Adipocyte (in vitro differentiated cells): ENCODE results near the gene LYPD5.
"Not testable (repeated sequence)": the region's sequence is repeated elsewhere in the genome, so short reads cannot be mapped to it uniquely, and the experiment has no call there.

Source experiments
- DNase-seq: peaks from one replicate; pipeline ENCODE4 v3.0.0-alpha.2; 2015; ENCODE audit warnings: low read depth
- H3K27me3 ChIP-seq: replicated peaks from 2 replicates; pipeline ENCODE4 v1.7.0; 2013; ENCODE audit warnings: mild to moderate bottlenecking, low read length, moderate library complexity; ENCODE audit not compliant: control insufficient read depth, insufficient read depth
- H3K36me3 ChIP-seq: 2 replicates; pipeline ENCODE4 v1.7.0; 2013; ENCODE audit warnings: low read length, mild to moderate bottlenecking, moderate library complexity; ENCODE audit not compliant: control insufficient read depth, insufficient read depth, severe bottlenecking
- H3K4me1 ChIP-seq: 2 replicates; pipeline ENCODE4 v1.7.0; 2013; ENCODE audit warnings: mild to moderate bottlenecking, low read length, moderate library complexity; ENCODE audit not compliant: control insufficient read depth, insufficient read depth
- H3K4me3 ChIP-seq: 2 replicates; pipeline ENCODE4 v1.7.0; 2013; ENCODE audit warnings: mild to moderate bottlenecking, low read length, moderate library complexity
- H3K9ac ChIP-seq: 2 replicates; pipeline ENCODE4 v1.7.0; 2013; ENCODE audit warnings: mild to moderate bottlenecking, low read length, moderate library complexity
- H3K9me3 ChIP-seq: 2 replicates; pipeline ENCODE4 v1.7.0; 2013; ENCODE audit warnings: mild to moderate bottlenecking, low read length, moderate library complexity; ENCODE audit not compliant: control insufficient read depth

The LYPD5 gene

DNA sequence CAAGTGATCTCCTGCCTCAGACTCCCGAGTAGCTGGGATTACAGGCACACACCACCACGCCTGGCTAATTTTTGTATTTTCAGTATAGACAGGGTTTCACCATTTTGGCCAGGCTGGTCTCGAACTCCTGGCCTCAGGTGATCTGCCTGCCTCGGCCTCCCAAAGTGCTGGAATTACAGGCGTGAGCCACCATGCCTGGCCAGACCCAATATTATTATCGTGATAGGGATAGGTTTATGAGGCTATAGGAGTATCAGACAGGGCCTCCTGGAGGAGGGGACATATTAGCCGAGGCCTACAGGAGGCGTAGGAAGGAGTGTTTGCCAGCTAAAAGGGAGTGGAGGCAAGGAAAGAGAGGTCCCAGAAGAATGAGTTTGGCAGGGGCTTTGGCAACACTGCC, 37.6 kb downstream of the LYPD5 start:
- H3K4me3 ChIP-seq, DNase-seq, H3K27me3 ChIP-seq, H3K9me3 ChIP-seq, H3K36me3 ChIP-seq: not testable (repeated sequence)
- Histone ChIP-seq H3K9ac (peak overlapping the region; percentile 19), H3K4me1 (peaks cover 43% of the 10 kb centered on the region)

DNA sequence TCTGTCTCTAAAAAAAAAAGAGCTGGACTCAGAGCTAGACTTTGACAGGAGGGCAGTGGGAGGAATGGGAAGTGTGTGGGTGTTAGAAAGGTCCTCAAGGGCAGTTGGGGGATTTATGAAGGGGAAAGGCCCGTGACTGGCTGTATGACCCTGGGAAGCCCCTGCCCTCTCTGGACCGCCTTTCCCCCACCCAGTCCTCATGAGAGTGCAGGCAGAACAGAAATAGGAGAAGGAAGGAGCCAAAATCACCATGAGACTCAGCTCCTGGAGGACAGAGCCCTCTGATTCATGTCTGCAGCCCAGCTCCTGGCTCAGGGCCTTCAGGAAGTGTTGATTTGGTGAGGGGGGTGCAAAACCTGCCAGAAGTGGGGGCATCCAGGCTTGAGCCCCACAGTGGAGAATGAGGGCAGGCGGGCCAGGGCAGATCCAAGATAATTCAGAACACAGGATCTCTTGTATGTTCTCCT, 38.7 kb downstream of the LYPD5 start:
- peak overlapping the region; percentile 8 for H3K4me3 ChIP-seq
- DNase-seq = peak; percentile 35
- no peaks in the 10 kb centered on the region for H3K9me3 ChIP-seq
- H3K4me1 ChIP-seq = peaks cover 45% of the 10 kb centered on the region
- peak overlapping the region; percentile 37 for H3K9ac ChIP-seq
- H3K36me3 ChIP-seq = no peaks in the 10 kb centered on the region
- no peaks in the 10 kb centered on the region for H3K27me3 ChIP-seq

DNA sequence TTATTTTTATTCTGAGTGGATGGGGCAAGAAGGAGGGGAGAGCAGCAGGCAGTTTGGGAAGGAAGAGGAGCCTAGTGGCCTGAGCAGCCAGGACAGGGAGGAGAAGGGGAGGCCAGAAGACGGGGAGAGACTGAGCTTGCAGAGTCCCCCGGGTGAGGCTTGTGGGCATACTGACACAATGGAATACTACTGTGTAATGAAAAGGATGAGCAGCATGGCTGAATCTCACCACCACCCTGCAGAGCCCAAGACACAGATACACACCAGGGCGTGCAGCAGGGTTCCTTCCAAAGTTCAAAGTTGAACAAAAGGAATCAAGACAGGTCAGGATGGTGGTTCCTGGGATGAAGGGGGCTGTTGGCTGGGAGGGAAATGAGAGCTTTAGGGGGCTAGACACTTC, 39.4 kb downstream of the LYPD5 start:
- H3K36me3 ChIP-seq = no peaks in the 10 kb centered on the region
- no peak for DNase-seq
- peaks cover 44% of the 10 kb centered on the region for H3K4me1 ChIP-seq
- H3K9ac ChIP-seq = no peak overlapping the region
- H3K9me3 ChIP-seq = no peaks in the 10 kb centered on the region
- no peaks in the 10 kb centered on the region for H3K27me3 ChIP-seq
- no peak overlapping the region for H3K4me3 ChIP-seq

DNA sequence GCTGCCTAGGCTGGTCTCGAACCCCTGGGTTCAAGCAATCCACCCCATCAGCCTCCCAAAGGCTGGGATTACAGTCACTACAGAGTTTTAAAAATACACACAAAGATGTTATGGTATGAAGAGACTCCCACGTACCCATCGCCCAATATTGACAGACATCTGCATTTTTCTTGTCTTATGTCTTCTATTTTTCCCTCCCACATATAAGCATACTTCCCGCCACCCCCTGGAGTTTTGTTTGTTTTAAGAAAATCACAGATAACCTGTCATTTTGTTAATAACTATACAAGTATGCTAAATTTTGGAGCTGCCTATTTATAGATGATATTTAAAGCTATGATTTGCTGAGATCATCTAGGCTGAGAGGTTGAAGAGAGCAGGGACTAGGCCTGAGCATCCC, 41.3 kb downstream of the LYPD5 start:
- no peaks in the 10 kb centered on the region for H3K9me3 ChIP-seq
- H3K4me1 ChIP-seq = peaks cover 62% of the 10 kb centered on the region
- H3K27me3 ChIP-seq = no peaks in the 10 kb centered on the region
- DNase-seq = no peak
- H3K9ac ChIP-seq = no peak overlapping the region
- no peaks in the 10 kb centered on the region for H3K36me3 ChIP-seq
- no peak overlapping the region for H3K4me3 ChIP-seq

DNA sequence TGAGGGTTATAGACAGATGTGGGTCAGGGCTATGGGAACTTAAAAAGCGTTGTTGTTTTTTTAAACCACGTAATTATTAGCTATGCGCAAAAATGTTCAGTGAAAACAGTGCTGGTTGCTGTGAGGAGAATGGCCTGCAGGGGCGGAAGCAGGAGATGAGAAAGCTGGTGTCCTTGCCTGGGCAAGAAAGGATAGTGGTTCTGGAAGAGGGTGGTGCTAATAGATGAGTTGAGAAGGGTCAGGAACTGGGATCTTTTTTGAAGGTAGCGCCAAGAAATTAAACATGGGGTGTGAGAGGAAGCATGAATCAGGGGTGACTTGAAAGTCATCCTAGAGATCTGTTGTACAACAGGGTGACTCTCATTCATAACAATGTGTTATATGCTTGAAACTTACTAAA, 42.7 kb downstream of the LYPD5 start:
- H3K27me3 ChIP-seq = no peaks in the 10 kb centered on the region
- DNase-seq = peak; percentile 63
- H3K4me3 ChIP-seq = no peak overlapping the region

DNA sequence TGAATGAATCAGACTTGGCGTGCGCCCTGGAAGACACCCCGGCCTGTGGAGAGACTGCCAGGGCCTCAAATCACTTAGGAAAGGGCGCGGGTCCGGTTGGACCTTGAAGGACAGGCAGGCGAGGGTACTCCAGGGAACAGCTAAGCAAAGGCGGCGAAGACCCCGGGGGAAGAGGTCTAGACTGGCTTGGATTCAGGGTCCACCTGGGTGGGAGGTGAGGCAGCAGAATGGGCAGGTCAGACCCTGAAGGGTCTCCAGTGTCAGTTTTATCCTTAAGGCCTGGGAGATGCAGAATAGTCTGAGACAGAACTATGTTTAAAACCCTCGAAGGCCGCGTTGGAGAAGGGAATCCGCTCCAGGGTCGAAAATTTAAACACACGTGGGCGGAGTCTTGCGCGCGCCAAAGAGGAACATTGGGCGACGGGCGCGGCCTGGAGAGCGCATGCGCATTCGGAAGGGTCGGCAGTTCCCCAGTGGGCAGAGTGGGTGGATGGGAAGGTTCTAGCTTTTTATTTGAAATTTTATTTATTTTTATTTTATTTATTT, 46.9 kb downstream of the LYPD5 start:
- Histone ChIP-seq H3K36me3 (peaks cover 2% of the 10 kb centered on the region), H3K4me3 (peak overlapping the region; percentile 93), H3K4me1 (peaks cover 69% of the 10 kb centered on the region), H3K27me3 (no peaks in the 10 kb centered on the region), H3K9me3 (no peaks in the 10 kb centered on the region), H3K9ac (peak overlapping the region; percentile 98)
- DNase-seq = peak; percentile 80

More for the DNA sequence above, 42.7 kb downstream of the LYPD5 start:
- H3K4me1 ChIP-seq = peaks cover 57% of the 10 kb centered on the region
- H3K9me3 ChIP-seq = no peaks in the 10 kb centered on the region
- no peaks in the 10 kb centered on the region for H3K36me3 ChIP-seq
- H3K9ac ChIP-seq = no peak overlapping the region

DNA sequence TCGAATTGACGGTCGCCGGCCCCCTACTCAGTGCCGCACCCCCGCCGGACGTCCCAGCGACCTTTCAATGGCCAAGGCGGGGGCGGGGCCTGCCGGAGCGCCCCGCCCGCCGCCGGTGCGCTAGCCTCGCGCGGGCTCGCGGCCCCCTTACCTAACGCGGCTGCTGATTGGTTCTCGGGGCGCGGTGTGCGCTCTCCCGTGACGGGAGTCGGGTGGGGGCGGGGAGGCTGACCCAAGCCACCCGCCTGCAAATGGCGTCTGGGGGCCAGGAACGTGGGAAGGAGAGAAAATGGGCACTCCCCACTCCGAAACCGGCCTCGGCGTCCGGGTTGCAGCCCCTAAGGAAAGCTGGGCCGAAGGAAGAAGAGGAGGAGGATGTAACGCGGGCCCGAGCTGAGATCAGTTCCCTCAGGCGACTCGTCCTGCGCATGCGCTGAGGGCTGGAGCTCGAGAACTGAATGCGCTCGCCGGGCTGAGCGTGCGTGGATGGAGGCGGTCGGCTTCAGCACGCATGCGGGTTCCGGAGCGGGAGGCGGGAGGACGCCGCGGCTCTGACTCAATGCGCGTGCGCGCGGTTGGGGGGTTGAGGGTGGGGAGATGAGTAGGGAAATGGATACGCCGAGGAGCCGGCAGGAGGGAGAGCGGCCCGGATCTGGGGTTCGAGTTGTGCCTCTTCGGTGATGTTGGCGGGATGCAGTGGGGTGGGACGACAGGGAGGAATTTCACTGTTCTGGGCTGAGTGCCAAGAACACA, 47.6 kb downstream of the LYPD5 start, which contains the start of gene SMG9:
SMG9 (minus strand) TSS at position 460 of the 753 bp plus-strand sequence. CDS start 4,221 bp downstream, outside the sequence.
- Histone ChIP-seq H3K36me3 (peaks cover 8% of the 10 kb centered on the region), H3K4me3 (peak within 1 kb of the TSS; percentile 93), H3K4me1 (peaks cover 67% of the 10 kb centered on the region), H3K27me3 (no peaks in the 10 kb centered on the region), H3K9ac (peak within 1 kb of the TSS; percentile 98), H3K9me3 (no peaks in the 10 kb centered on the region)
- peak; percentile 100 for DNase-seq

DNA sequence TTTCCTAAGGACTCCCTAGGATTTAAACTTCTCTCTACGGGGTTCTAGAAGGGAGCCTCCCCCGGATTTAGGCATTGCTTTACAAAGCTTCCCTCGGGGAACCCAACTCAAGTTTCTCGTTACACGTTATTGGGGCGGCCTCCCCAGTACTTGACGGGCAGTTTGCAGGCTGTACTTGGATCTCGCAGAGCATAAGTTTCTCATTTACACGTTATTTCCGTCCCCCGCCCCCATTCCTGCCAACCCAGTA, 48.1 kb downstream of the LYPD5 start:
- Histone ChIP-seq H3K9me3 (no peaks in the 10 kb centered on the region), H3K27me3 (no peaks in the 10 kb centered on the region), H3K9ac (peak overlapping the region; percentile 98), H3K36me3 (peaks cover 13% of the 10 kb centered on the region), H3K4me3 (peak overlapping the region; percentile 93), H3K4me1 (peaks cover 62% of the 10 kb centered on the region)
- DNase-seq = no peak

DNA sequence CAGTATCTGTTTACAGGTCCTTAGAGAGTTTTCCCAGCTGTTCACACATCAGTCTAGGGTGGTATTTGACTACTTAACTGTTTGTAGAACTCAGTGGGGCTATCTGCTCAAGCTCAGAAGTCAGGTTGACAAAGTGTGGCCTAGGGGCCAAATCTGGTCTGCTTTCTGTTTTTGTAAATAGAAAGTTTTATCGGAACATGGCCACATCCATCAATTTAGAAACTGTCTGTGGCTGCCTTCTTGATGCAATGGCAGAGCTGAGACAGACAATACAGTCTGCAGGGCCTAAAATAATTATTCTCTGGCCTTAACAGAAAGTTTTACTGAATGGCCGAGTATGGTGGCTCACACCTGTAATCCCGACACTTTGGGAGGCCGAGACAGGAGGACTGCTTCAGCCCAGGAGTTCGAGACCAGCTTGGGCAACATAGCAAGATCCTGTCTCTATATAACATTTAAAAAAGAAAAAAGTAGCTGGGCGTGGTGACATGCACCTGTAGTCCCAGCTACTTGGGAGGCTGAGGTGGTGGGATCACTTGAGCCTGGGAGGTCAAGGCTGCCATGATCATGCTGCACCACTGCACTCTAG, 49.9 kb downstream of the LYPD5 start:
- Histone ChIP-seq H3K27me3 (no peaks in the 10 kb centered on the region), H3K9me3 (no peaks in the 10 kb centered on the region), H3K9ac (no peak overlapping the region), H3K36me3 (peaks cover 31% of the 10 kb centered on the region), H3K4me1 (peaks cover 50% of the 10 kb centered on the region), H3K4me3 (no peak overlapping the region)
- no peak for DNase-seq

DNA sequence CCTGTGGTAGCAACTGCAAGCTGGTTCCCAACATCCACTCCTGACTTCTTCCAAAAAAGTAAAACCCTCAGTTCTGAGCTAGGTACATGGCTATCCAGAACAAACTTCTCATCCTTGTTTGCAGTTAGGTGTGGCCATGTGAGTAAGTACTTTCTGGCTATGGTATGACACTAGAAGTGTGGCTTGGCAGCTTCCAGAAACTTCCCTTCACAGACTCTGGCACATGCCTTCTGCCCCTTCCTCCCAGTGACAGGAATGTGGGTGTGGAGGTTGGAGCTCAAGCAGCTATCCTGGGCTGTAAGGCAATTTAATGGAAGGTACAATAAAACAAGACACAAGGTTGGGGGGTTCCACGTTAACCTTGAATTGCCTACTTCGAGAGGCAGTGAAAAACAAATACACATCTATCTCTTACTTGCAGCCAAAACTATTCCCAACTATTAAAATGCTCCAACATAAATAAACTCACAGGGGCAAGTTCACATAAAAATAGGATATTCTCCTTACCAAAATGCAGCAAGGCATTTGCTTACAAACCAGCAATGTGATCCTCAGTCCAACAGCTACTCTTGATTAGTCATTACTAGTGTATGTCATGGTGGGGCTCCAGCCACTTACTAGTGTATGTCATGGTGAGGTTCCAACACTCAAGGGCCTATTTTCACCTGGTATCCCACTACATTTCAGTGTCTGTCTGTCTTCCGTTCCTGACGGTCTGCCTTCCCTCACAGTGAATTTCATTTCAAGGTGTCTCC, 50.6 kb downstream of the LYPD5 start:
- Histone ChIP-seq H3K9me3 (no peaks in the 10 kb centered on the region), H3K4me1 (peaks cover 42% of the 10 kb centered on the region), H3K4me3 (no peak overlapping the region), H3K9ac (no peak overlapping the region), H3K27me3 (no peaks in the 10 kb centered on the region), H3K36me3 (peaks cover 38% of the 10 kb centered on the region)
- no peak for DNase-seq

DNA sequence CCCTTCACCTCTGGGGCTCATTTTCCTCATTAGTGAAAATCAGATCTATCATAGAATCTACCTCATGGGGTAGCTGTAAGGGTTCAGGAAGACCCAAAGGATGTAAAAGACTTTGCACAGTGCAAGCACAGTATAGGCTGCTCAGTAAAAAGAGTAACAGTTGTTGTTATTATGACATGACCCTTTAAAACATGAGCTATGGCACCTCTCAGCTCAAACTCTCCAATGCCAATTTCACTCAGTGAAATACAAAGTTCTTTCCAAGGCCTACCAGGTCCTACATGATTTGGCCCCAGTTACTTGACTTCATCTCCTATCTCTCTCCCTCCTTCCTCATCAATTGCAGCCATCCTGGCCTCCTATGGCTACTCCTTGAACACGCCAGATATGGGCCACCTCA, 52.3 kb downstream of the LYPD5 start:
- Histone ChIP-seq H3K36me3 (peaks cover 49% of the 10 kb centered on the region), H3K4me1 (peaks cover 28% of the 10 kb centered on the region)

More for the DNA sequence above, 52.3 kb downstream of the LYPD5 start:
- H3K9me3 ChIP-seq = no peaks in the 10 kb centered on the region
- no peak overlapping the region for H3K4me3 ChIP-seq
- H3K27me3 ChIP-seq = no peaks in the 10 kb centered on the region
- DNase-seq = no peak
- H3K9ac ChIP-seq = no peak overlapping the region
